ENCODE data around the gene ORM2. TPM values are rescaled to one million over a fixed set of nuclear protein-coding genes. Genes with fewer than 3 reads are reported as not detected.

The ORM2 gene
- total and polyA plus RNA-seq, 2 of the 8 experiments (the other 6 are each of a cell fraction or from before 2014, with no cell fraction given) = 1.3 TPM; not detected in 1

DNA sequence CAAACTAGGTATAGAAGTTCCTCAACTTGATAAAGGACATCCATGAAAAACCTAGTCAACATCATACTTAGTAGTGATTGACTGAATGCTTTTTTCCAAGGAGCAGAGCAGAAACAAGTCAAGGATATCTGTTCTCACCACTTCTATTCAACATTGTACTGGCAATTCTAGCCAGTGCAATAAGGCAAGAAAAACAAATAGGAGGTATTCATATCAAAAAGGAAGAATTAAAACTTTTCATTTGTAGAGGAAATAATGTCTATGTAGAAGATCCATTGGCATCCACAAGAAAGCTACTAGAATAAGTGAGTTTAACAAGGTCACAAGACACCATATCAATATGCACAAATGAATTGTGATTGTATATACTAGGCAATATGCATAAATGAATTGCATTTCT is 35.0 kb upstream of the ORM2 start (continued):
- TF ChIP-seq HDAC6 (IDR thresholded peaks at IDR 0.05; ENCODE audit: low read depth, low read length) = no peak
